WTC11 (cell line): Measurements from ENCODE around the gene DGKH. TPM values are rescaled to one million over a fixed set of nuclear protein-coding genes. Genes with fewer than 3 reads are reported as not detected.

Experiments
- ATAC-seq: fragments of 200-7000 bp; cut with Tn5 transposase; 2 replicates; pipeline ENCODE4 v1.10.0; 2021; ENCODE audit warnings: mild to moderate bottlenecking, moderate library complexity
- CTCF ChIA-PET: fragments of 300-600 bp; sonication (Branson Sonifier 250); formaldehyde crosslinking; loops from one replicate; lab custom pipeline; 2021; ENCODE audit warnings: antibody characterized with exemption; lab: Charles Lee
- POLR2A ChIA-PET: fragments of 350-600 bp; sonication (Branson Sonifier 250); formaldehyde crosslinking; loops from one replicate; lab custom pipeline; 2021; ENCODE audit warnings: antibody characterized with exemption; lab: Charles Lee
- DNase-seq: peaks from one replicate; pipeline ENCODE4 v3.0.0; 2021; ENCODE audit warnings: low spot score
- H3K27ac Mint-ChIP-seq: 2 replicates; pipeline ENCODE4 v1.8.0; 2021; ENCODE audit warnings: mixed read lengths
- H3K27me3 Mint-ChIP-seq: 2 replicates; pipeline ENCODE4 v1.8.0; 2021; ENCODE audit warnings: low read depth, mild to moderate bottlenecking, moderate library complexity, mixed read lengths
- H3K36me3 Mint-ChIP-seq: 2 replicates; pipeline ENCODE4 v1.8.0; 2021; ENCODE audit warnings: mixed read lengths
- H3K4me1 Mint-ChIP-seq: 2 replicates; pipeline ENCODE4 v1.8.0; 2022; ENCODE audit warnings: mixed read lengths
- H3K4me3 Mint-ChIP-seq: 2 replicates; pipeline ENCODE4 v1.8.0; 2021; ENCODE audit warnings: mild to moderate bottlenecking, moderate library complexity, mixed read lengths
- H3K9me3 Mint-ChIP-seq: 2 replicates; pipeline ENCODE4 v1.8.0; 2021; ENCODE audit warnings: mixed read lengths
- ATF1 ChIP-seq: sonication (generic); formaldehyde crosslinking; IDR thresholded peaks from 2 replicates; pipeline ENCODE4 v1.8.1; 2023; ENCODE audit warnings: mild to moderate bottlenecking, moderate library complexity, missing genetic modification reagents
- CREB1 ChIP-seq: sonication (generic); formaldehyde crosslinking; IDR thresholded peaks from 2 replicates; pipeline ENCODE4 v1.8.0; 2023; ENCODE audit warnings: mild to moderate bottlenecking, missing genetic modification reagents
- FOXK1 ChIP-seq: sonication (generic); formaldehyde crosslinking; IDR thresholded peaks from 2 replicates; pipeline ENCODE4 v1.8.0; 2022; ENCODE audit warnings: mild to moderate bottlenecking, moderate library complexity, missing genetic modification reagents
- FOXP1 ChIP-seq: sonication (generic); formaldehyde crosslinking; IDR thresholded peaks from 2 replicates; pipeline ENCODE4 v1.8.0; 2022; ENCODE audit warnings: missing genetic modification reagents, mild to moderate bottlenecking, moderate library complexity, borderline replicate concordance
- GRHL2 ChIP-seq: fragments of 250-450 bp; sonication (Bioruptor Pico); IDR thresholded peaks from 2 replicates; pipeline ENCODE4 v1.8.0; 2022; ENCODE audit warnings: mild to moderate bottlenecking, moderate library complexity; ENCODE audit not compliant: insufficient replicate concordance, severe bottlenecking
- GTF2I ChIP-seq: fragments of 250-450 bp; sonication (Bioruptor Pico); conservative IDR thresholded peaks from 2 replicates; pipeline ENCODE4 v1.4.0; 2021; ENCODE audit warnings: mild to moderate bottlenecking
- JUN ChIP-seq: sonication (generic); formaldehyde crosslinking; IDR thresholded peaks from 2 replicates; pipeline ENCODE4 v1.8.0; 2023; ENCODE audit warnings: mild to moderate bottlenecking, missing genetic modification reagents
- KAT7 ChIP-seq: sonication (generic); formaldehyde crosslinking; IDR thresholded peaks from 2 replicates; pipeline ENCODE4 v1.8.1; 2023; ENCODE audit warnings: missing genetic modification reagents, mild to moderate bottlenecking, borderline replicate concordance
- MXD4 ChIP-seq: fragments of 250-450 bp; sonication (Bioruptor Pico); IDR thresholded peaks from 2 replicates; pipeline ENCODE4 v1.8.0; 2021; ENCODE audit warnings: mild to moderate bottlenecking, moderate library complexity, borderline replicate concordance
- MYBL2 ChIP-seq: sonication (generic); formaldehyde crosslinking; IDR thresholded peaks from 2 replicates; pipeline ENCODE4 v1.8.1; 2023; ENCODE audit warnings: mild to moderate bottlenecking, moderate library complexity, missing genetic modification reagents
- TCF7 ChIP-seq: sonication (generic); formaldehyde crosslinking; IDR thresholded peaks from 2 replicates; pipeline ENCODE4 v1.8.0; 2022; ENCODE audit warnings: mild to moderate bottlenecking, low read depth, missing genetic modification reagents, moderate library complexity
- ZNF121 ChIP-seq: sonication (generic); formaldehyde crosslinking; IDR thresholded peaks from 2 replicates; pipeline ENCODE4 v1.8.0; 2023; ENCODE audit warnings: missing genetic modification reagents
- ZNF396 ChIP-seq: fragments of 250-450 bp; sonication (Bioruptor Pico); IDR thresholded peaks from 2 replicates; pipeline ENCODE4 v1.8.0; 2021; ENCODE audit warnings: mild to moderate bottlenecking, moderate library complexity, borderline replicate concordance
- total RNA-seq: library from RNA; stranded (reverse); gene quantifications from 3 replicates; pipeline ENCODE4 v1.2.3, GENCODE V29; 2021
- TF ChIP-seq, protein P1 (sequence below): fragments of 200-600 bp; IDR thresholded peaks from 2 replicates; pipeline ENCODE4 v1.8.0; 2022; ENCODE audit warnings: antibody characterized with exemption
- TF ChIP-seq, protein P2 (sequence below): sonication (generic); formaldehyde crosslinking; conservative IDR thresholded peaks from 2 replicates; pipeline ENCODE4 v1.8.1; 2022; ENCODE audit warnings: mild to moderate bottlenecking, missing genetic modification reagents
- TF ChIP-seq, protein P3 (sequence below): sonication (generic); formaldehyde crosslinking; IDR thresholded peaks from 2 replicates; pipeline ENCODE4 v1.8.0; 2023; ENCODE audit warnings: missing genetic modification reagents, mild to moderate bottlenecking, borderline replicate concordance
- TF ChIP-seq, protein P4 (sequence below): sonication (generic); formaldehyde crosslinking; IDR thresholded peaks from 2 replicates; pipeline ENCODE4 v1.8.0; 2022; ENCODE audit warnings: mild to moderate bottlenecking, missing genetic modification reagents
- TF ChIP-seq, protein P5 (sequence below): sonication (generic); formaldehyde crosslinking; IDR thresholded peaks from 2 replicates; pipeline ENCODE4 v1.8.1; 2022; ENCODE audit warnings: low read depth, missing genetic modification reagents, borderline replicate concordance
- TF ChIP-seq, protein P6 (sequence below): sonication (generic); formaldehyde crosslinking; IDR thresholded peaks from 2 replicates; pipeline ENCODE4 v1.8.0; 2022; ENCODE audit warnings: mild to moderate bottlenecking, missing genetic modification reagents
- TF ChIP-seq, protein P7 (sequence below): fragments of 250-450 bp; sonication (Bioruptor Pico); IDR thresholded peaks from 2 replicates; pipeline ENCODE4 v1.8.0; 2021; ENCODE audit warnings: mild to moderate bottlenecking
- TF ChIP-seq, protein P8 (sequence below): sonication (generic); formaldehyde crosslinking; IDR thresholded peaks from 2 replicates; pipeline ENCODE4 v1.8.1; 2023; ENCODE audit warnings: mild to moderate bottlenecking, missing genetic modification reagents, moderate library complexity

Gene DGKH
- total RNA-seq, 1 experiment from 2014 or later, result 7.6 TPM

DNA sequence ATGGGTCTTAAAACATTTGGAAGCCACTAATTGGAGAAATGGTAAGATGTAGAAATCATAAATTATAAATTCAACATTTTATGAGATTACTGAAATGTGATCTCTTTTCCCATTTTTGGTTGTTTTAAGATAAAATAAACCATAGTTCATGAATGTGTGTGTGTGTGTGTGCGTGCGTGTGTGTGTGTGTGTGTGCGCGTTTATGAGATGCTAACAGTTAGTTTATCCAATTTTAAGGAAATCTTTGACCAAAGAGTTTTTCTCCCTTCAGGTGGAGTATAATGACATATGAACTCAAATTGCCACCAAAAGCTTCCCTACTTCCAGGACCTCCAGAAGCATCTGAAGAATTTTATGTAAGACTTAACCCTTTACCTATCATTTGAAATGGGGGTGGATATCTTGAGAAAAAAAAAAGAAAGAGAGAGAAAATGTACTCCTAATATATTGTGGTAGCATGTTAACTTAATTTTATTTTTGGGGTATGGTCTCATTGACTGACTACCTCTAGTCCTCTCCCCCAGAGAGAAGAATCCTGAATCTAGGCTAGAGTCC lies 125.4 kb downstream of the DGKH start:
- ATAC-seq, result no peak
- CTCF ChIA-PET, result interaction anchor here (0.6 kb wide), 1 partner anchor 23 kb away, joined by 3 read pairs; no protein-coding TSS in a partner anchor
- H3K9me3 Mint-ChIP-seq, result no peaks in the 10 kb centered on the region
- peaks cover 11% of the 10 kb centered on the region for H3K27me3 Mint-ChIP-seq
- POLR2A ChIA-PET, result no interaction called here
- DNase-seq, result no peak
- no peak overlapping the region for H3K4me3 Mint-ChIP-seq
- H3K4me1 Mint-ChIP-seq, result peaks cover 39% of the 10 kb centered on the region
- H3K36me3 Mint-ChIP-seq, result peaks cover 12% of the 10 kb centered on the region
- TF ChIP-seq, protein P1, sequence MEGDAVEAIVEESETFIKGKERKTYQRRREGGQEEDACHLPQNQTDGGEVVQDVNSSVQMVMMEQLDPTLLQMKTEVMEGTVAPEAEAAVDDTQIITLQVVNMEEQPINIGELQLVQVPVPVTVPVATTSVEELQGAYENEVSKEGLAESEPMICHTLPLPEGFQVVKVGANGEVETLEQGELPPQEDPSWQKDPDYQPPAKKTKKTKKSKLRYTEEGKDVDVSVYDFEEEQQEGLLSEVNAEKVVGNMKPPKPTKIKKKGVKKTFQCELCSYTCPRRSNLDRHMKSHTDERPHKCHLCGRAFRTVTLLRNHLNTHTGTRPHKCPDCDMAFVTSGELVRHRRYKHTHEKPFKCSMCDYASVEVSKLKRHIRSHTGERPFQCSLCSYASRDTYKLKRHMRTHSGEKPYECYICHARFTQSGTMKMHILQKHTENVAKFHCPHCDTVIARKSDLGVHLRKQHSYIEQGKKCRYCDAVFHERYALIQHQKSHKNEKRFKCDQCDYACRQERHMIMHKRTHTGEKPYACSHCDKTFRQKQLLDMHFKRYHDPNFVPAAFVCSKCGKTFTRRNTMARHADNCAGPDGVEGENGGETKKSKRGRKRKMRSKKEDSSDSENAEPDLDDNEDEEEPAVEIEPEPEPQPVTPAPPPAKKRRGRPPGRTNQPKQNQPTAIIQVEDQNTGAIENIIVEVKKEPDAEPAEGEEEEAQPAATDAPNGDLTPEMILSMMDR, result no peak
- TF ChIP-seq CREB1 (CRISPR knock-in tag) (no peak), FOXK1 (CRISPR knock-in tag) (no peak), JUN (CRISPR knock-in tag) (no peak), TCF7 (no peak), KAT7 (no peak), ATF1 (no peak), MYBL2 (no peak), MXD4 (no peak)
- TF ChIP-seq, protein P2, sequence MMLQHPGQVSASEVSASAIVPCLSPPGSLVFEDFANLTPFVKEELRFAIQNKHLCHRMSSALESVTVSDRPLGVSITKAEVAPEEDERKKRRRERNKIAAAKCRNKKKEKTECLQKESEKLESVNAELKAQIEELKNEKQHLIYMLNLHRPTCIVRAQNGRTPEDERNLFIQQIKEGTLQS, result no peak
- TF ChIP-seq, protein P3, sequence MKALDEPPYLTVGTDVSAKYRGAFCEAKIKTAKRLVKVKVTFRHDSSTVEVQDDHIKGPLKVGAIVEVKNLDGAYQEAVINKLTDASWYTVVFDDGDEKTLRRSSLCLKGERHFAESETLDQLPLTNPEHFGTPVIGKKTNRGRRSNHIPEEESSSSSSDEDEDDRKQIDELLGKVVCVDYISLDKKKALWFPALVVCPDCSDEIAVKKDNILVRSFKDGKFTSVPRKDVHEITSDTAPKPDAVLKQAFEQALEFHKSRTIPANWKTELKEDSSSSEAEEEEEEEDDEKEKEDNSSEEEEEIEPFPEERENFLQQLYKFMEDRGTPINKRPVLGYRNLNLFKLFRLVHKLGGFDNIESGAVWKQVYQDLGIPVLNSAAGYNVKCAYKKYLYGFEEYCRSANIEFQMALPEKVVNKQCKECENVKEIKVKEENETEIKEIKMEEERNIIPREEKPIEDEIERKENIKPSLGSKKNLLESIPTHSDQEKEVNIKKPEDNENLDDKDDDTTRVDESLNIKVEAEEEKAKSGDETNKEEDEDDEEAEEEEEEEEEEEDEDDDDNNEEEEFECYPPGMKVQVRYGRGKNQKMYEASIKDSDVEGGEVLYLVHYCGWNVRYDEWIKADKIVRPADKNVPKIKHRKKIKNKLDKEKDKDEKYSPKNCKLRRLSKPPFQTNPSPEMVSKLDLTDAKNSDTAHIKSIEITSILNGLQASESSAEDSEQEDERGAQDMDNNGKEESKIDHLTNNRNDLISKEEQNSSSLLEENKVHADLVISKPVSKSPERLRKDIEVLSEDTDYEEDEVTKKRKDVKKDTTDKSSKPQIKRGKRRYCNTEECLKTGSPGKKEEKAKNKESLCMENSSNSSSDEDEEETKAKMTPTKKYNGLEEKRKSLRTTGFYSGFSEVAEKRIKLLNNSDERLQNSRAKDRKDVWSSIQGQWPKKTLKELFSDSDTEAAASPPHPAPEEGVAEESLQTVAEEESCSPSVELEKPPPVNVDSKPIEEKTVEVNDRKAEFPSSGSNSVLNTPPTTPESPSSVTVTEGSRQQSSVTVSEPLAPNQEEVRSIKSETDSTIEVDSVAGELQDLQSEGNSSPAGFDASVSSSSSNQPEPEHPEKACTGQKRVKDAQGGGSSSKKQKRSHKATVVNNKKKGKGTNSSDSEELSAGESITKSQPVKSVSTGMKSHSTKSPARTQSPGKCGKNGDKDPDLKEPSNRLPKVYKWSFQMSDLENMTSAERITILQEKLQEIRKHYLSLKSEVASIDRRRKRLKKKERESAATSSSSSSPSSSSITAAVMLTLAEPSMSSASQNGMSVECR (CRISPR knock-in tag), result no peak
- TF ChIP-seq, protein P4, sequence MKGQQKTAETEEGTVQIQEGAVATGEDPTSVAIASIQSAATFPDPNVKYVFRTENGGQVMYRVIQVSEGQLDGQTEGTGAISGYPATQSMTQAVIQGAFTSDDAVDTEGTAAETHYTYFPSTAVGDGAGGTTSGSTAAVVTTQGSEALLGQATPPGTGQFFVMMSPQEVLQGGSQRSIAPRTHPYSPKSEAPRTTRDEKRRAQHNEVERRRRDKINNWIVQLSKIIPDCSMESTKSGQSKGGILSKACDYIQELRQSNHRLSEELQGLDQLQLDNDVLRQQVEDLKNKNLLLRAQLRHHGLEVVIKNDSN, result no peak
- TF ChIP-seq, protein P5, sequence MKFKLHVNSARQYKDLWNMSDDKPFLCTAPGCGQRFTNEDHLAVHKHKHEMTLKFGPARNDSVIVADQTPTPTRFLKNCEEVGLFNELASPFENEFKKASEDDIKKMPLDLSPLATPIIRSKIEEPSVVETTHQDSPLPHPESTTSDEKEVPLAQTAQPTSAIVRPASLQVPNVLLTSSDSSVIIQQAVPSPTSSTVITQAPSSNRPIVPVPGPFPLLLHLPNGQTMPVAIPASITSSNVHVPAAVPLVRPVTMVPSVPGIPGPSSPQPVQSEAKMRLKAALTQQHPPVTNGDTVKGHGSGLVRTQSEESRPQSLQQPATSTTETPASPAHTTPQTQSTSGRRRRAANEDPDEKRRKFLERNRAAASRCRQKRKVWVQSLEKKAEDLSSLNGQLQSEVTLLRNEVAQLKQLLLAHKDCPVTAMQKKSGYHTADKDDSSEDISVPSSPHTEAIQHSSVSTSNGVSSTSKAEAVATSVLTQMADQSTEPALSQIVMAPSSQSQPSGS (CRISPR knock-in tag), result no peak
- TF ChIP-seq, protein P6, sequence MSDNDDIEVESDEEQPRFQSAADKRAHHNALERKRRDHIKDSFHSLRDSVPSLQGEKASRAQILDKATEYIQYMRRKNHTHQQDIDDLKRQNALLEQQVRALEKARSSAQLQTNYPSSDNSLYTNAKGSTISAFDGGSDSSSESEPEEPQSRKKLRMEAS, result no peak
- H3K27ac Mint-ChIP-seq, result peak overlapping the region; percentile 74

DNA sequence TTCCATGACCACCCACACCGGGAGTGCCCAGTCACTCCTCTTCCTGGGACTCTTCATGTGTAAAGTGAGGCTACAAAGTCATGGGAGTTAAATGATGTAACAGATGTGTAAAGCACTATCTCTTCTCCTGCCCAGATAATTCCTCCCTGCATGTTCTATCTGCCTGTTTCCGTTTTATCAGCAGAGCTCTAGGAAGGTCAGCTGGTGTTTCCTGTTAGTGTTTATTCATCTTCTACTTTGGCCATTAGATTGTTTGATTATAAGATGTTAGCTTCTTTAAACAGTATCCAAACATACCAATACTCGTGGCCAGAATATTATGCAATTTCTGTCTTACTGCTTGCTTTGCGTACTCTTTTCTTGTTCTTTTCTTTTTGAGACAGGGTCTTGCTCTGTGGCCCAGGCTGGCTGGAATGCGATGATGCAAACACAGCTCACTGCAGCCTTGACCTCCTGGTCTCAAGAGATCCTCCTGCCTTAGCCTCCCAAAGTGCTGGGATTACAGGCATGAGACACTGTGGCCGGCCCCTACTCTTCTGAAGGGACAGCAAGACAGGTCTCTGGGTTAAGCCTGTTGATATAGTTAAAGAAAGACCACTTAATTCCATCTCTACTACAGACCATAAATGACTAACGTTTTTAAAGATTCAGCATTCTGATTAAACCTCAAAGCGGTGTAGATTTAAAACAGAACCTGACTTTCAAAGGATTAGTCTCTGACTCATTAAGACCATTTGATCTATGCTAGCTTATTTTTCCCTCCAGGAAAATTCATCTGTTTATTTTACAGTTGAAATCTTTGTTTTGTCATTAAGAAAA lies 126.1 kb downstream of the DGKH start:
- ATAC-seq (no peak), DNase-seq (no peak)
- POLR2A ChIA-PET, result no interaction called here
- peaks cover 9% of the 10 kb centered on the region for H3K36me3 Mint-ChIP-seq
- H3K4me1 Mint-ChIP-seq, result peaks cover 35% of the 10 kb centered on the region
- no peak overlapping the region for H3K4me3 Mint-ChIP-seq
- TF ChIP-seq ZNF121 (CRISPR knock-in tag) (peak; percentile 98), GRHL2 (no peak), FOXP1 (no peak), ZNF396 (CRISPR knock-in tag) (no peak), MXD4 (no peak), GTF2I (CRISPR knock-in tag) (peak; percentile 71; the same call in 1 of the 2 replicates)
- TF ChIP-seq, protein P7, sequence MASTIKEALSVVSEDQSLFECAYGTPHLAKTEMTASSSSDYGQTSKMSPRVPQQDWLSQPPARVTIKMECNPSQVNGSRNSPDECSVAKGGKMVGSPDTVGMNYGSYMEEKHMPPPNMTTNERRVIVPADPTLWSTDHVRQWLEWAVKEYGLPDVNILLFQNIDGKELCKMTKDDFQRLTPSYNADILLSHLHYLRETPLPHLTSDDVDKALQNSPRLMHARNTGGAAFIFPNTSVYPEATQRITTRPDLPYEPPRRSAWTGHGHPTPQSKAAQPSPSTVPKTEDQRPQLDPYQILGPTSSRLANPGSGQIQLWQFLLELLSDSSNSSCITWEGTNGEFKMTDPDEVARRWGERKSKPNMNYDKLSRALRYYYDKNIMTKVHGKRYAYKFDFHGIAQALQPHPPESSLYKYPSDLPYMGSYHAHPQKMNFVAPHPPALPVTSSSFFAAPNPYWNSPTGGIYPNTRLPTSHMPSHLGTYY (CRISPR knock-in tag), result no peak
- TF ChIP-seq, protein P8, sequence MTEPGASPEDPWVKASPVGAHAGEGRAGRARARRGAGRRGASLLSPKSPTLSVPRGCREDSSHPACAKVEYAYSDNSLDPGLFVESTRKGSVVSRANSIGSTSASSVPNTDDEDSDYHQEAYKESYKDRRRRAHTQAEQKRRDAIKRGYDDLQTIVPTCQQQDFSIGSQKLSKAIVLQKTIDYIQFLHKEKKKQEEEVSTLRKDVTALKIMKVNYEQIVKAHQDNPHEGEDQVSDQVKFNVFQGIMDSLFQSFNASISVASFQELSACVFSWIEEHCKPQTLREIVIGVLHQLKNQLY (CRISPR knock-in tag), result no peak
- TF ChIP-seq, protein P2, result 0 out of 2 replicates have a peak, but pooled peaks have one; percentile 45
- CTCF ChIA-PET, result interaction anchor here (0.6 kb wide), 1 partner anchor 23 kb away, joined by 3 read pairs; no protein-coding TSS in a partner anchor
- no peaks in the 10 kb centered on the region for H3K9me3 Mint-ChIP-seq
- H3K27ac Mint-ChIP-seq, result peak overlapping the region; percentile 74
- peaks cover 4% of the 10 kb centered on the region; the same call in 1 of the 2 replicates for H3K27me3 Mint-ChIP-seq
